DND-41 (cell line): ENCODE data around the gene FBRSL1.

Experiments
- CTCF ChIP-seq: IDR thresholded peaks from 2 replicates; pipeline ENCODE4 v1.5.1; 2012; ENCODE audit warnings: borderline replicate concordance, low read length, moderate library complexity, mild to moderate bottlenecking; ENCODE audit not compliant: poor library complexity, severe bottlenecking; ENCODE audit errors: extremely low read depth
- EZH2 ChIP-seq: IDR thresholded peaks from 3 replicates; pipeline ENCODE4 v1.6.1; 2012; ENCODE audit warnings: borderline replicate concordance, low read depth, mild to moderate bottlenecking, moderate library complexity, low read length, inconsistent platforms; ENCODE audit not compliant: severe bottlenecking

GRCh38 chr12:132500142-132500855 lies 10.3 kb downstream of the FBRSL1 start:
- TF ChIP-seq CTCF, result no peak
- TF ChIP-seq EZH2, result no peak
